SK-N-MC (cell line): ENCODE data around the gene PTPRZ1.

Experiments used
- DNase-seq: peaks from one replicate; pipeline ENCODE4 v3.0.0-alpha.2; 2011; ENCODE audit warnings: low read depth, low spot score
- H3K27ac ChIP-seq: fragments of 200-600 bp; sonication (generic); 2 replicates; pipeline ENCODE4 v1.5.1; 2016; ENCODE audit warnings: mixed run types
- H3K36me3 ChIP-seq: fragments of 200-600 bp; sonication (generic); 2 replicates; pipeline ENCODE4 v1.6.1; 2017; ENCODE audit warnings: antibody characterized with exemption, low read length, mixed read lengths; ENCODE audit not compliant: insufficient read depth
- H3K4me3 ChIP-seq: fragments of 200-600 bp; sonication (generic); 2 replicates; pipeline ENCODE4 v1.5.1; 2016
- H3K9ac ChIP-seq: fragments of 200-600 bp; sonication (generic); 2 replicates; pipeline ENCODE4 v1.8.0; 2017; ENCODE audit warnings: mixed run types, mixed read lengths; ENCODE audit not compliant: insufficient read length
- H3K9me3 ChIP-seq: fragments of 200-600 bp; sonication (generic); 2 replicates; pipeline ENCODE4 v1.6.1; 2017; ENCODE audit warnings: low read depth, mild to moderate bottlenecking, antibody characterized with exemption, low read length, moderate library complexity, mixed read lengths
- EZH2 ChIP-seq: fragments of 200-600 bp; sonication (generic); IDR thresholded peaks from one replicate; pipeline ENCODE4 v1.6.1; 2017; ENCODE audit warnings: antibody characterized with exemption
- FOXP2 ChIP-seq: optimal IDR thresholded peaks from 2 replicates; pipeline ENCODE3; 2011; ENCODE audit warnings: mild to moderate bottlenecking, moderate library complexity; ENCODE audit not compliant: insufficient read depth; ENCODE audit errors: extremely low read length, control extremely low read depth
- POLR2AphosphoS5 ChIP-seq: IDR thresholded peaks from 2 replicates; pipeline ENCODE4 v1.6.1; 2012; ENCODE audit warnings: mild to moderate bottlenecking, low read depth, low read length, borderline replicate concordance

PTPRZ1 gene

GRCh38 chr7:121932768-121933167, 59.8 kb downstream of the PTPRZ1 start:
- TF ChIP-seq POLR2AphosphoS5 (no peak), FOXP2 (no peak), EZH2 (no peak)
- H3K9ac ChIP-seq: no peak overlapping the region

GRCh38 chr7:121936951-121937623, 64.1 kb downstream of the PTPRZ1 start:
- Histone ChIP-seq H3K9ac (no peak overlapping the region), H3K27ac (no peak overlapping the region), H3K36me3 (no peaks in the 10 kb centered on the region), H3K4me3 (no peak overlapping the region), H3K9me3 (no peaks in the 10 kb centered on the region)
- no peak for DNase-seq
- TF ChIP-seq FOXP2 (no peak), EZH2 (no peak), POLR2AphosphoS5 (no peak)

More at GRCh38 chr7:121932768-121933167, 59.8 kb downstream of the PTPRZ1 start:
- no peak overlapping the region for H3K27ac ChIP-seq
- no peak for DNase-seq
- H3K36me3 ChIP-seq: no peaks in the 10 kb centered on the region
- H3K4me3 ChIP-seq: no peak overlapping the region
- no peaks in the 10 kb centered on the region for H3K9me3 ChIP-seq

GRCh38 chr7:121938429-121938996, 65.6 kb downstream of the PTPRZ1 start:
- no peak overlapping the region for H3K4me3 ChIP-seq
- no peak for DNase-seq
- H3K27ac ChIP-seq: no peak overlapping the region
- H3K9me3 ChIP-seq: no peaks in the 10 kb centered on the region
- H3K9ac ChIP-seq: no peak overlapping the region
- no peaks in the 10 kb centered on the region for H3K36me3 ChIP-seq
- TF ChIP-seq EZH2 (no peak), POLR2AphosphoS5 (no peak), FOXP2 (no peak)

GRCh38 chr7:121940918-121941317, 68.0 kb downstream of the PTPRZ1 start:
- TF ChIP-seq POLR2AphosphoS5: no peak
- TF ChIP-seq EZH2: no peak
- TF ChIP-seq FOXP2: no peak
- no peak overlapping the region for H3K4me3 ChIP-seq
- no peaks in the 10 kb centered on the region for H3K9me3 ChIP-seq
- no peak for DNase-seq
- H3K36me3 ChIP-seq: no peaks in the 10 kb centered on the region
- H3K9ac ChIP-seq: no peak overlapping the region
- no peak overlapping the region for H3K27ac ChIP-seq

GRCh38 chr7:121941830-121942229, 68.9 kb downstream of the PTPRZ1 start:
- no peak for DNase-seq
- TF ChIP-seq EZH2: no peak
- TF ChIP-seq FOXP2: no peak
- no peak for TF ChIP-seq POLR2AphosphoS5
- H3K4me3 ChIP-seq: no peak overlapping the region
- no peaks in the 10 kb centered on the region for H3K9me3 ChIP-seq
- no peak overlapping the region for H3K9ac ChIP-seq
- no peaks in the 10 kb centered on the region for H3K36me3 ChIP-seq
- no peak overlapping the region for H3K27ac ChIP-seq

GRCh38 chr7:121945066-121945465, 72.1 kb downstream of the PTPRZ1 start:
- no peak for DNase-seq
- TF ChIP-seq POLR2AphosphoS5 (no peak), FOXP2 (no peak), EZH2 (no peak)

GRCh38 chr7:121945480-121946236, 72.7 kb downstream of the PTPRZ1 start:
- Histone ChIP-seq H3K36me3 (no peaks in the 10 kb centered on the region), H3K9ac (no peak overlapping the region), H3K9me3 (no peaks in the 10 kb centered on the region), H3K27ac (no peak overlapping the region), H3K4me3 (no peak overlapping the region)
- no peak for DNase-seq
- TF ChIP-seq EZH2 (no peak), FOXP2 (no peak), POLR2AphosphoS5 (no peak)

More at GRCh38 chr7:121945066-121945465, 72.1 kb downstream of the PTPRZ1 start:
- Histone ChIP-seq H3K9ac (no peak overlapping the region), H3K4me3 (no peak overlapping the region), H3K9me3 (no peaks in the 10 kb centered on the region), H3K27ac (no peak overlapping the region), H3K36me3 (no peaks in the 10 kb centered on the region)

GRCh38 chr7:121953164-121953563, 80.2 kb downstream of the PTPRZ1 start:
- no peak for TF ChIP-seq POLR2AphosphoS5
- no peak for TF ChIP-seq EZH2
- TF ChIP-seq FOXP2: no peak
- no peaks in the 10 kb centered on the region for H3K36me3 ChIP-seq
- no peak overlapping the region for H3K4me3 ChIP-seq
- DNase-seq: no peak
- H3K9me3 ChIP-seq: no peaks in the 10 kb centered on the region
- no peak overlapping the region for H3K27ac ChIP-seq
- H3K9ac ChIP-seq: no peak overlapping the region
